GM12873 (cell line): ENCODE data around the gene PDE10A.

Experiments
- CTCF ChIP-seq: IDR thresholded peaks from 2 replicates; pipeline ENCODE4 v1.5.1; 2012; ENCODE audit warnings: low read depth, mild to moderate bottlenecking, moderate library complexity, low read length, control low read depth; ENCODE audit not compliant: insufficient read depth; ENCODE audit errors: missing control alignments

PDE10A gene

DNA sequence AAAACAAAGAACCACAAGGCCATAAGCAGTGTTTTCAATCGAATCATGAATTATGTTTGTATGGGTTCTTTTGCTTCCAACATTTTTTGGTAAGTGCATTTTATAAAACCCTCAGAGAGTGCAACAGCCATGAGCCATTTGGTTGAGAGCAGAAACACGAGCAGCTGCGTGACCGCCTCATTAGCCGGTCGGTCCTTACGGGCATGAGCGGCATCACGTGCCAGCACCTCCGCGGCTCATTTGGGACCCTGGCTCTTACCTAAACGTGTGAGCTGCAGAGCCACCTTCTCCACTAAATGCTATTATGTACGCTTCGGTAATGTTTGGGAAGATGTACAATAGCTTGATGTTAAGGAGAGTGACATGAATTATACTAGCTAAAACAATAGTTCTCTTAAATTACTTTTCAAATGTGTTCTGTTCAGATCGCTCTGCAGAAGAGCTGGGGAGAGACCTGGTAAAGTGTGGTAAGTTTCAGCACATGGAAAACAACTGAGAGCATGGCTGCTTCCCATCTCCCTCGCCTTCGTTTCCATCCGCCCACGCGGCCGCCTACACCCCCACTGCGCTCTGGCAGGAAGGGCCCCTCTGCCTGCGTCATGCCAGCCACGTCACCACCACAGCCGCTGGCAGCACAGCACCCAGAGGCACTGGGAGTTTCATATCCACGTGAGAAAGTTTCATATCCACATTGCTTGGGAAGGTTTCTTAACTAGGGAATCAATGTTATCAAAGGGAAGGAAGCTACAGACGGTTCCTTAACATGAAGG is 23.7 kb upstream of the PDE10A start:
- TF ChIP-seq CTCF, result no peak

- TF ChIP-seq CTCF, result no peak
Measured at GRCh38 chr6:165685302-165685701, 22.3 kb upstream of the PDE10A start.

- no peak for TF ChIP-seq CTCF
Measured at GRCh38 chr6:165684333-165684732, 21.3 kb upstream of the PDE10A start.

DNA sequence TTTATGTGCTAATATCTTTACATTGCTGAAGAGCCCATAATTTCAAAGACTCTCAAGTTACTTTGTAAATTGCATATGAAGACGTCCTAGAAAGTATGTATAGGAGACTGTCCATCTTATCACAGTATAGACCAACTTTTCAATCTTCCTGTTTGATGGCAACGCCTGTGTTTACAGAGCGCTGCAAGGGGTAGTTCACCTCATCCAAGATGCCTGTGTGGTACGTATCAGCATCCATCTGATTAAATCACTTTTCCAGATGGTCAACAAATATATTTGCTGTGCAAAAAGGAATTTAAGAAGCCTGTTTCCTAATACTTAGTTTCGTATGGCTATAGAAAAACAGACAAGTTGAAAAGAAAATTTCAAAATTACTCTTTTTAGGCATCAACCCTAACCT is 17.9 kb upstream of the PDE10A start:
- TF ChIP-seq CTCF, result no peak

GRCh38 chr6:165679326-165679725 is 16.3 kb upstream of the PDE10A start:
- TF ChIP-seq CTCF, result no peak

DNA sequence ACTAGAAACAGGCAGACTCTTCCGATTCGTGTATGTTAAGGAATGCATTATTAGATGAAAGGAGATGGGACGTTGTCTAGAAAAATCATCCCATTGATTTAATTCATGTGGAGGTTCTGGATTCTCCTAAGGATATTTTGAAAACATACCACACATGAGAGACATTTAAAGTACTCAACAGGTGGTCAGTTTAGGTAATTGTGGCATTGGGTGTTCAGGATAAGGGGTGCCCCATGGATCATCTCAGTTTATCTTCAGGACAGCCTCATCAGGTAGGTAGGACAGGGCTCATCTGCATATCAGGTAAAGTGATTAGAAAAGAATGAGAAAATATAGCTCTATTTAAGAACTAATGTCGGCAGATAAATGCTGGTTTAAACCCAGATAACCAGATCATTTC is 15.9 kb upstream of the PDE10A start:
- TF ChIP-seq CTCF, result no peak

DNA sequence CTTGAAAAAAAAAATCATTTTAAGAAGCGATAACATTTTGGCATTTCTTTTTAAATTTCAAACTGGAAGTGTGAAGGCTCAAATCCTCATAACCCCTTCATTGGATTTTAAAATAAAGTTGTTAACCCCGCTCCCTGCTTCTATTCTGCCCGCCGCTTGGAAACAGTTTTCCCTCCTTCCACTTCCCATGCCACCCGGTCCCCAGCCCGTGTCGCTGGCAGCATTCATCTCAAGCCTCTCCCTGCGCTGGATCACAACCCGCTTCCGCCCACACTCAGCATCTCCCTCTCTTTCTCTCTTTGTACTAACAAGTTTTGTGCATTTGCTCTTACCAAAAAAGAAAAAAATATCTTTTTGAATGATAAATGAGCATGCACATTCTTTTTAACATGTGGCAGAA is 15.4 kb upstream of the PDE10A start:
- no peak for TF ChIP-seq CTCF

GRCh38 chr6:165677091-165677490 is 14.1 kb upstream of the PDE10A start:
- no peak for TF ChIP-seq CTCF
